NCI-H2107 treated with DMSO at 0.1 percent for 48 hours (cell line): ENCODE data around the gene PLSCR2.
"Not testable (repeated sequence)": the region's sequence is repeated elsewhere in the genome, so short reads cannot be mapped to it uniquely, and the experiment has no call there.

Experiments
- DNase-seq: peaks from one replicate; lab custom pipeline; 2025; ENCODE audit not compliant: unreplicated experiment; lab: John Stamatoyannopoulos, UW

Gene PLSCR2

GRCh38 chr3:146421819-146422759 lies 47.3 kb downstream of the PLSCR2 start:
- DNase-seq, result no peak

GRCh38 chr3:146416366-146416765 lies 53.0 kb downstream of the PLSCR2 start:
- no peak for DNase-seq

GRCh38 chr3:146414010-146414409 lies 55.4 kb downstream of the PLSCR2 start:
- DNase-seq, result no peak

GRCh38 chr3:146412711-146413110 lies 56.6 kb downstream of the PLSCR2 start:
- DNase-seq, result not testable (repeated sequence)

GRCh38 chr3:146407956-146408355 lies 61.4 kb downstream of the PLSCR2 start:
- no peak for DNase-seq

- DNase-seq, result no peak
These were observed 64.9 kb downstream of the PLSCR2 start for GRCh38 chr3:146404436-146404835.

- DNase-seq, result no peak
These were observed 65.6 kb downstream of the PLSCR2 start for GRCh38 chr3:146403792-146404191.

- no peak for DNase-seq
These were observed 72.6 kb downstream of the PLSCR2 start for GRCh38 chr3:146396792-146397191.

GRCh38 chr3:146395164-146395563 lies 74.2 kb downstream of the PLSCR2 start:
- no peak for DNase-seq

GRCh38 chr3:146390957-146391356 lies 78.4 kb downstream of the PLSCR2 start:
- no peak for DNase-seq

GRCh38 chr3:146390006-146390772 lies 79.2 kb downstream of the PLSCR2 start:
- DNase-seq, result no peak

- no peak for DNase-seq
These were observed 81.8 kb downstream of the PLSCR2 start for GRCh38 chr3:146387566-146387965.

GRCh38 chr3:146386936-146387335 lies 82.4 kb downstream of the PLSCR2 start:
- no peak for DNase-seq

GRCh38 chr3:146384786-146385185 lies 84.6 kb downstream of the PLSCR2 start:
- no peak for DNase-seq
